Naive thymus-derived CD4-positive, alpha-beta T cell (primary cell): ENCODE measurements around the gene NRBF2. TPM values are rescaled to one million over a fixed set of nuclear protein-coding genes. Genes with fewer than 3 reads are reported as not detected.
"Not testable (repeated sequence)": the region's sequence is repeated elsewhere in the genome, so short reads cannot be mapped to it uniquely, and the experiment has no call there.

Experiments used
- ATAC-seq: fragments of 150-1000 bp; cut with Tn5 transposase; 2 replicates; pipeline ENCODE4 v1.10.0; 2021; ENCODE audit warnings: mild to moderate bottlenecking, moderate library complexity
- CTCF ChIA-PET: fragments of 350-600 bp; sonication (Branson Sonifier 250); formaldehyde crosslinking; loops from one replicate; lab custom pipeline; 2021; ENCODE audit warnings: antibody characterized with exemption; lab: Charles Lee
- POLR2A ChIA-PET: fragments of 350-600 bp; sonication (Branson Sonifier 250); formaldehyde crosslinking; loops from one replicate; lab custom pipeline; 2021; ENCODE audit warnings: antibody characterized with exemption, inconsistent platforms; lab: Charles Lee
- DNase-seq, 9 donors: peaks; one replicate each; pipeline versions ENCODE4 v3.0.0 to v3.0.0-alpha.2; 2020 to 2022; ENCODE audit warnings: mixed read lengths in 1 of 9
- H3K27ac ChIP-seq: one replicate; pipeline ENCODE4 v1.7.0; 2013; ENCODE audit warnings: mild to moderate bottlenecking, low read depth, low read length, moderate library complexity
- H3K27me3 ChIP-seq, 2 donors: one replicate each; pipeline ENCODE4 v1.7.0; 2013; ENCODE audit warnings: low read length in 2 of 2, mild to moderate bottlenecking in 2 of 2, moderate library complexity in 2 of 2; ENCODE audit not compliant: control insufficient read depth in 2 of 2, insufficient read depth in 2 of 2
- H3K36me3 ChIP-seq, 3 experiments: 1 replicate in 2 of 3; 2 replicates in 1 of 3; pipeline ENCODE4 v1.7.0; 2013; ENCODE audit warnings: low read length in 3 of 3, mild to moderate bottlenecking in 3 of 3, moderate library complexity in 1 of 3; ENCODE audit not compliant: insufficient read depth in 3 of 3, control insufficient read depth in 2 of 3
- H3K4me1 ChIP-seq, 2 donors: one replicate each; pipeline ENCODE4 v1.7.0; 2013; ENCODE audit warnings: low read length in 2 of 2, mild to moderate bottlenecking in 2 of 2, moderate library complexity in 1 of 2; ENCODE audit not compliant: control insufficient read depth in 2 of 2, insufficient read depth in 2 of 2
- H3K4me3 ChIP-seq: 2 replicates; pipeline ENCODE4 v1.7.0; 2013; ENCODE audit warnings: mild to moderate bottlenecking, low read length
- H3K9me3 ChIP-seq, 3 experiments: 1 replicate in 2 of 3; 2 replicates in 1 of 3; pipeline ENCODE4 v1.7.0; 2013; ENCODE audit warnings: low read length in 3 of 3; ENCODE audit not compliant: control insufficient read depth in 2 of 3
- H3K27ac Mint-ChIP-seq, 9 donors: one replicate each; pipeline ENCODE4 v1.8.0; 2020 to 2022; ENCODE audit warnings: mixed read lengths in 9 of 9, mild to moderate bottlenecking in 8 of 9, moderate library complexity in 5 of 9, inconsistent platforms in 2 of 9
- H3K27me3 Mint-ChIP-seq, 5 donors: one replicate each; pipeline ENCODE4 v1.8.0; 2021 to 2022; ENCODE audit warnings: mixed read lengths in 5 of 5, mild to moderate bottlenecking in 1 of 5
- H3K36me3 Mint-ChIP-seq, 5 donors: one replicate each; pipeline ENCODE4 v1.8.0; 2020 to 2022; ENCODE audit warnings: mixed read lengths in 5 of 5, mild to moderate bottlenecking in 3 of 5, inconsistent platforms in 1 of 5
- H3K4me1 Mint-ChIP-seq, 7 donors: one replicate each; pipeline ENCODE4 v1.8.0; 2020 to 2022; ENCODE audit warnings: mixed read lengths in 7 of 7, mild to moderate bottlenecking in 3 of 7, inconsistent platforms in 1 of 7
- H3K4me3 Mint-ChIP-seq, 10 donors: one replicate each; pipeline ENCODE4 v1.8.0; 2020 to 2022; ENCODE audit warnings: mild to moderate bottlenecking in 10 of 10, mixed read lengths in 10 of 10, moderate library complexity in 6 of 10, inconsistent platforms in 2 of 10
- H3K9me3 Mint-ChIP-seq, 11 donors: one replicate each; pipeline ENCODE4 v1.8.0; 2020 to 2022; ENCODE audit warnings: mixed read lengths in 11 of 11, mild to moderate bottlenecking in 4 of 11, inconsistent platforms in 1 of 11, moderate library complexity in 1 of 11
- intact Hi-C, 2 donors: fragments of 100-400 bp; cut with micrococcal nuclease; formaldehyde crosslinking; loops; one replicate each; pipeline ENCODE4 v1.15.1; 2023
- polyA plus RNA-seq, 2 donors: library from polyadenylated mRNA; unstranded; fragments of 300-500 nt; fragmentation: Illumina TruSeq; gene quantifications; one replicate each; pipeline ENCODE4 v1.2.3, GENCODE V29; 2021
- total RNA-seq, 6 experiments: library from RNA in 5 of 6; stranded (reverse) in 5 of 6; gene quantifications; 1 replicate in 5 of 6; 2 replicates in 1 of 6; pipeline ENCODE4 v1.2.3 and lab custom pipeline; 2021 to 2026

NRBF2 gene
- total and polyA plus RNA-seq, 7 experiments from 2014 or later = 14.5 to 27.0 (median 19.2) TPM

DNA sequence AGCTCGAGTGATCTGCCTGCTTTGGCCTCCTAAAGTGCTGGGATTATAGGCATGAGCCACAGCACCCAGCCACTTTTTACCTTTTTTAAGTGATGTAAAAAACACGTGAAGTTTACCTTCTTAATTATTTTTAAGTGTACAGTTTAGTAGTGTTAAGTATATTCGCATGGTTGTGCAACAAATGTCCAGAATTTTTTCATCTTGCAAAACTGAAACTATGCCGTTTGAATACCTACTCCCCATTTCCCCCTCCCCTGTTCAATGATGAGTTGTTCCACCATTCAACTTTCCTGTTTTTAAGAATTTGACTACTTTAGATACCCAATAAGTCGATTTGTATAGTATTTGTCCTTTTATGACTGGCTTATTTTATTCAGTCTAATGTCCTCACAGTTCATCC lies 10.9 kb downstream of the NRBF2 start:
- Histone ChIP-seq H3K4me1 (no peaks in the 10 kb centered on the region), H3K27me3 (no peaks in the 10 kb centered on the region), H3K27ac (no peak overlapping the region), H3K36me3 (peaks cover 0 to 23% (median 0%) of the 10 kb centered on the region in 3 experiments), H3K4me3 (no peak overlapping the region), H3K9me3 (no peaks in the 10 kb centered on the region)
- Mint-ChIP-seq H3K36me3 (peaks cover 0 to 35% (median 16%) of the 10 kb centered on the region in 5 donors), H3K4me3 (peak overlapping the region in 3 of 10 donors; percentile 24 to 44 (median 27)), H3K9me3 (no peaks in the 10 kb centered on the region), H3K27ac (no peak overlapping the region), H3K27me3 (no peaks in the 10 kb centered on the region), H3K4me1 (peaks cover 34 to 84% (median 79%) of the 10 kb centered on the region in 7 donors)
- CTCF ChIA-PET = interaction anchor here (0.6 kb wide), 1 partner anchor 19 kb away, joined by 3 read pairs; no protein-coding TSS in a partner anchor
- DNase-seq (no peak), ATAC-seq (no peak)
- POLR2A ChIA-PET = no interaction called here
- intact Hi-C loops = no loop called here

DNA sequence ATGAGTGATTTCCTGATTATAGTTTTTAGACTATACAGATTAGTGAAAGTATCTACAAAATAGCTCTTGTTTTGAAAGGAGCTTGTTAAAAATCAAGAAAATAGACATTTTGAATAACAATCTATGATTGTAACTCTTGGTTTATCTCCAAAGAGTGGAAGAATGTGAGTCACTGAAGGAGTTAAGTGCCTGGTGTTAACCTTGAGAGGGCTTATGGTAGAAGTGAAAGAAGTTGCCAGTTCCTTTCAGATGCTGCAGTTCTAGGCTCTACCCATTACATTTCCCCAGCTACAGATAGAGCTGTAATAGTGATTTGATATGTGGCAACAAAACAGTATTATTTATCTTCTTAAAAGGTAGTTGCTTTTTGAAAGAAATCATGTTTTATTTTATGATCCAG lies 12.7 kb downstream of the NRBF2 start:
- Mint-ChIP-seq H3K4me1 (peaks cover 34 to 77% (median 71%) of the 10 kb centered on the region in 7 donors), H3K9me3 (no peaks in the 10 kb centered on the region), H3K4me3 (peak overlapping the region in 1 of 10 donors; percentile 29), H3K27me3 (no peaks in the 10 kb centered on the region), H3K36me3 (peaks cover 0 to 32% (median 20%) of the 10 kb centered on the region in 5 donors), H3K27ac (peak overlapping the region in 3 of 9 donors; percentile 36 to 57 (median 46))
- intact Hi-C loops = loop anchor here in 1 of 2 donors (2.0 kb wide), 1 partner anchor 13 kb away; the partner anchor contains the start of gene NRBF2
- Histone ChIP-seq H3K27ac (no peak overlapping the region), H3K9me3 (no peaks in the 10 kb centered on the region), H3K4me3 (no peak overlapping the region), H3K27me3 (no peaks in the 10 kb centered on the region), H3K36me3 (peaks cover 0 to 13% (median 0%) of the 10 kb centered on the region in 3 experiments), H3K4me1 (no peaks in the 10 kb centered on the region)
- no peak for DNase-seq
- ChIA-PET CTCF (interaction anchor here (1.0 to 2.4 kb wide), 5 partner anchors 9 to 574 kb away, joined by 3 to 12 read pairs (median 5); no protein-coding TSS in a partner anchor), POLR2A (interaction anchor here (1.7 kb wide), 1 partner anchor 12 kb away, joined by 7 read pairs; the partner anchor contains the start of gene NRBF2)
- no peak for ATAC-seq

DNA sequence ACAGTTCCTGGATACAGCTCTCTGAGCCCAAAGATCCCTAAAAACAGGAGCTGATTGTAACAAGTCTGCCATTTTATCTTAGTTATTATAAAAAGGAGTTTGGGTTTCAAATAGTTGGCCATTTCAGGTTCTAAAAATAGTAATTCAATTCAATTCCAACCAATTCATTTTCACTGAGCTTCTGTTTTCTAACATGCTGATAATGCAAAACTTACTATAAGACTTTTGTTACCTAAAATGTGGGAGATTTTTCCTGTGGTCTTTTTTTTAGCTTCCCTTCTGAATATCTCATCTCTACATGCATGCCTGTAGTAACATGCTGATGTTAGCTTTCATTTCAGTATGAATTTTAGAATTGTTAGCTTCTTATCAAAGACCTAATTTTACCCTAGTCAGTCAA lies 13.4 kb downstream of the NRBF2 start:
- Mint-ChIP-seq H3K4me1 (peaks cover 32 to 73% (median 64%) of the 10 kb centered on the region in 7 donors), H3K27me3 (no peaks in the 10 kb centered on the region), H3K36me3 (peaks cover 0 to 31% (median 19%) of the 10 kb centered on the region in 5 donors), H3K27ac (no peak overlapping the region), H3K9me3 (no peaks in the 10 kb centered on the region), H3K4me3 (no peak overlapping the region)
- no peak overlapping the region for H3K27ac ChIP-seq
- ChIA-PET CTCF (interaction anchor here (0.5 to 2.4 kb wide), 9 partner anchors 9 to 573 kb away, joined by 3 to 12 read pairs (median 3); no protein-coding TSS in a partner anchor), POLR2A (interaction anchor here (1.7 kb wide), 1 partner anchor 13 kb away, joined by 7 read pairs; the partner anchor contains the start of gene NRBF2)
- H3K9me3 ChIP-seq = no peaks in the 10 kb centered on the region
- no peaks in the 10 kb centered on the region for H3K4me1 ChIP-seq
- ATAC-seq = no peak
- H3K4me3 ChIP-seq = no peak overlapping the region
- intact Hi-C loops = loop anchor here in 1 of 2 donors (2.0 kb wide), 1 partner anchor 14 kb away; the partner anchor contains the start of gene NRBF2
- H3K27me3 ChIP-seq = no peaks in the 10 kb centered on the region
- no peak for DNase-seq
- H3K36me3 ChIP-seq = peaks cover 0 to 10% (median 0%) of the 10 kb centered on the region in 3 experiments

DNA sequence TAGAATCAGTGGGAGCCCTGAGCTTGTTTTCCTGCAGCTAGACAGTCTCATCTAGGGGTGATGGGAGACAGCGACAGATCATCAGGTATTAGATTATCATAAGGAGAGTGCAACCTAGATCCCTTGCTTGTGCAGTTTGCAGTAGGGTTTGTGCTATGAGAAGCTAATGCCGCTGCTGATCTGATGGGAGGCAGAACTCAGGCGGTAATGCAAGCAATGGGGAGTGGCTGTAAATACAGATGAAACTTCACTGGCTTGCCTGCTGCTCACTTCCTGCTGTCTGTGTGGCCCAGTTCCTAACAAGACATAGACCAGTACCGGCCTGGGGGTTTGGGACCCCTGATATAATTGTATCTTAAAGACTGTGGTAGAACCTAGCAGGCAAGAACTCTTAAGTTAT lies 17.6 kb downstream of the NRBF2 start:
- Histone ChIP-seq H3K36me3 (peaks cover 0 to 34% (median 4%) of the 10 kb centered on the region in 3 experiments), H3K4me3 (no peak overlapping the region), H3K4me1 (no peaks in the 10 kb centered on the region), H3K9me3 (no peaks in the 10 kb centered on the region), H3K27ac (no peak overlapping the region), H3K27me3 (no peaks in the 10 kb centered on the region)
- H3K4me3 Mint-ChIP-seq = no peak overlapping the region
- peaks cover 0 to 41% (median 23%) of the 10 kb centered on the region in 5 donors for H3K36me3 Mint-ChIP-seq
- DNase-seq (no peak), ATAC-seq (no peak)
- H3K4me1 Mint-ChIP-seq = peaks cover 13 to 35% (median 29%) of the 10 kb centered on the region in 7 donors
- no peaks in the 10 kb centered on the region for H3K9me3 Mint-ChIP-seq
- intact Hi-C loops = no loop called here
- ChIA-PET POLR2A (no interaction called here), CTCF (no interaction called here)
- no peaks in the 10 kb centered on the region for H3K27me3 Mint-ChIP-seq
- peak overlapping the region in 1 of 9 donors; percentile 42 for H3K27ac Mint-ChIP-seq

DNA sequence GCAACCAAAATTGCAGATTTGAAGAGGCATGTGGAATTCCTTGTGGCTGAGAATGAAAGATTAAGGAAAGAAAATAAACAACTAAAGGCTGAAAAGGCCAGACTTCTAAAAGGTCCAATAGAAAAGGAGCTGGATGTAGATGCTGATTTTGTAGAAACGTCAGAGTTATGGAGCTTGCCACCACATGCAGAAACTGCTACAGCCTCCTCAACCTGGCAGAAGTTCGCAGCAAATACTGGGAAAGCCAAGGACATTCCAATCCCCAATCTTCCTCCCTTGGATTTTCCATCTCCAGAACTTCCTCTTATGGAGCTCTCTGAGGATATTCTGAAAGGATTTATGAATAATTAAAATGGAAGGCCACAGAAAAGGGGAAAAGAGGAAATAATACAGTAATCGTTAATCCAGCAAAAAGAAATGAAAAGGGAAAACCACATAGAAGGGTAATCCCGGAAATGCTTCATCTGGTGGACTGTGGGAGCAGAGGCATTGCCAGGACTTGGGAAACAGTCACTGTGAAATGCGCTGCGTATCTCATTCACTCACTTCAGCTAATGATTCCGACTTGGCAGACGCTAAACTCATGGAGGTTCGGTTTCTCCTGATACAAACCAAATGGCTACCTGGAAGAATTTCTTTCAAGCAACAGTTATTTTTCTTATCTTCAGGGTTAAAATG lies 20.9 kb downstream of the NRBF2 start:
- H3K4me3 Mint-ChIP-seq, H3K27me3 ChIP-seq, H3K9me3 ChIP-seq, H3K27ac ChIP-seq, DNase-seq, H3K27me3 Mint-ChIP-seq, H3K27ac Mint-ChIP-seq, H3K4me3 ChIP-seq, POLR2A ChIA-PET, H3K9me3 Mint-ChIP-seq, intact Hi-C loops, H3K4me1 ChIP-seq, ATAC-seq: not testable (repeated sequence)
- H3K36me3 Mint-ChIP-seq = peaks cover 0 to 28% (median 14%) of the 10 kb centered on the region in 5 donors
- CTCF ChIA-PET = interaction anchor here (1.4 kb wide), 1 partner anchor 13 kb away, joined by 4 read pairs; no protein-coding TSS in a partner anchor
- H3K4me1 Mint-ChIP-seq = peaks cover 4 to 17% (median 9%) of the 10 kb centered on the region in 7 donors
- H3K36me3 ChIP-seq = peaks cover 0 to 31% (median 4%) of the 10 kb centered on the region in 3 experiments

DNA sequence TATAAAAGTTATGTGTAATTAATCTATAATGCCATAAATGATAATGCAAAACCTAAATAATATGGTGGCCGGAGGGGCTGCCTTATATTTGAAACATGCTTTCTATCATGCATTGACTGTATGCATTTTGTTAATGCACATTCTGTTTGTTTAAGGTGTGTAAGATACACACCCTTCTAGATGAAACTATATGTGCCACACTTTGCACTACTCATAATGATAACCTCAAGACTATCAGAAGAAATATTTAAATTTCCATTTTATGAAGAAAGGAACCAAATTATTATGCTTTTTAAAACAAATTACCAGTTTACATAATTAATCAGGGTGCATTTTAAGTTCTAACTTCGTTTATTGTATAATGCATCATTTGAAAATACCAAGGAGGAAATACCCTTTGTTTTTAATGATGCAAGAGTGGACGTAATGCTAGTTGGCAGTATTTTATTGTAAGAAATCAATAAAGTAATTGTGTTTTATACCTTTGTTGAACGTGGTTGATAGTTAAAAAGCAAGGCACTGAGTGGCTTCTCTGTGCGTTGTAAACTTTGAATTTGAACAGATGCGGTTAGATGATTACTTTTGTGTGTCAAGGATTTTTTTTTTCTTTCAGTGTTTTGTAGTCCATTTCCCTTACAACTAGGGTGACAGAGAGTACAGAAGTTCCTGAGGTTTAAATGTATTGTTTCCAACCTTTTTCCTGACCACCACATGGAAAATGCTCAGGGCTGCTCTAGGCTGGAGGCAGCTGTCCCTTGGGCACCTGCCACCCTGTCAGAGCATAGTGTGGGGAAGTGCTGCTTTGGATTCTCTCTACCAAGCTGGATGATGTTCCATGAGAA lies 21.6 kb downstream of the NRBF2 start:
- Mint-ChIP-seq H3K36me3 (peaks cover 0 to 22% (median 12%) of the 10 kb centered on the region in 5 donors), H3K9me3 (no peaks in the 10 kb centered on the region), H3K27ac (peak overlapping the region in 2 of 9 donors; percentile 20 to 64), H3K4me3 (no peak overlapping the region), H3K4me1 (peaks cover 0 to 15% (median 9%) of the 10 kb centered on the region in 7 donors), H3K27me3 (no peaks in the 10 kb centered on the region)
- Histone ChIP-seq H3K4me1 (no peaks in the 10 kb centered on the region), H3K9me3 (no peaks in the 10 kb centered on the region), H3K27ac (no peak overlapping the region), H3K36me3 (peaks cover 0 to 31% (median 4%) of the 10 kb centered on the region in 3 experiments), H3K4me3 (no peak overlapping the region), H3K27me3 (no peaks in the 10 kb centered on the region)
- CTCF ChIA-PET = interaction anchor here (0.6 to 4.4 kb wide), 5 partner anchors 9 to 717 kb away, joined by 3 to 42 read pairs (median 4); no protein-coding TSS in a partner anchor
- POLR2A ChIA-PET = no interaction called here
- intact Hi-C loops = loop anchor here in 1 of 2 donors (5.0 kb wide), 1 partner anchor 887 kb away; the partner anchor contains the start of gene RTKN2
- ATAC-seq = no peak
- no peak for DNase-seq
